ENCODE data around the gene TMEM245. TPM values are rescaled to one million over a fixed set of nuclear protein-coding genes. Genes with fewer than 3 reads are reported as not detected.
"Not testable (repeated sequence)": the region's sequence is repeated elsewhere in the genome, so short reads cannot be mapped to it uniquely, and the experiment has no call there.

The TMEM245 gene
- total and polyA plus RNA-seq, 9 donors, result 28.1 to 102 (median 77.4) TPM

GRCh38 chr9:108973895-108974294, 145.9 kb downstream of the TMEM245 start:
- Histone ChIP-seq H3K36me3 (no peaks in the 10 kb centered on the region), H3K4me3 (no peak overlapping the region), H3K4me1 (ENCODE audit: insufficient read depth) (peaks cover 11% of the 10 kb centered on the region), H3K9me3 (no peaks in the 10 kb centered on the region), H3K27me3 (no peaks in the 10 kb centered on the region), H3K27ac (no peak overlapping the region)
- DNase-seq, result no peak
- WGBS, 3 donors, result 10 to 21% (median 20%) methylated on average over 5 of the region's 5 CpGs
- intact Hi-C loops (cut with DNase I), result no loop called here
- no peak for TF ChIP-seq CTCF (IDR thresholded peaks at IDR 0.05)
- no peak for TF ChIP-seq EP300 (IDR thresholded peaks at IDR 0.05)
- no peak for TF ChIP-seq POLR2A (IDR thresholded peaks at IDR 0.05)

GRCh38 chr9:108972626-108973209, 147.0 kb downstream of the TMEM245 start:
- Histone ChIP-seq H3K9me3 (no peaks in the 10 kb centered on the region), H3K27me3 (no peaks in the 10 kb centered on the region), H3K4me3 (no peak overlapping the region), H3K36me3 (no peaks in the 10 kb centered on the region), H3K27ac (no peak overlapping the region), H3K4me1 (ENCODE audit: insufficient read depth) (peaks cover 11% of the 10 kb centered on the region)
- intact Hi-C loops (cut with DNase I), result no loop called here
- no peak for DNase-seq
- 5 to 12% (median 8%) methylated on average over 2 of the region's 2 CpGs for WGBS, 3 donors
- TF ChIP-seq POLR2A (IDR thresholded peaks at IDR 0.05) (no peak), CTCF (IDR thresholded peaks at IDR 0.05) (no peak), EP300 (IDR thresholded peaks at IDR 0.05) (no peak)

- H3K36me3 ChIP-seq, result no peaks in the 10 kb centered on the region
- intact Hi-C loops (cut with DNase I), result no loop called here
- DNase-seq, result no peak
- H3K4me1 ChIP-seq (ENCODE audit: insufficient read depth), result peaks cover 11% of the 10 kb centered on the region
- no peaks in the 10 kb centered on the region for H3K9me3 ChIP-seq
- H3K4me3 ChIP-seq, result no peak overlapping the region
- no peak for TF ChIP-seq EP300 (IDR thresholded peaks at IDR 0.05)
- TF ChIP-seq POLR2A (IDR thresholded peaks at IDR 0.05), result no peak
- no peak for TF ChIP-seq CTCF (IDR thresholded peaks at IDR 0.05)
- WGBS, 3 donors, result 24 to 40% (median 32%) methylated on average over 3 of the region's 3 CpGs
- H3K27ac ChIP-seq, result no peak overlapping the region
- no peaks in the 10 kb centered on the region for H3K27me3 ChIP-seq
These were observed 147.6 kb downstream of the TMEM245 start for GRCh38 chr9:108972186-108972585.

- H3K4me3 ChIP-seq; intact Hi-C loops (cut with DNase I); H3K36me3 ChIP-seq; H3K27me3 ChIP-seq; DNase-seq; H3K27ac ChIP-seq; H3K9me3 ChIP-seq: not testable (repeated sequence)
- H3K4me1 ChIP-seq (ENCODE audit: insufficient read depth), result peaks cover 11% of the 10 kb centered on the region
- 96 to 100% (median 98%) methylated on average over 2 of the region's 2 CpGs for WGBS, 3 donors
These were observed 148.4 kb downstream of the TMEM245 start for GRCh38 chr9:108971392-108971791.

GRCh38 chr9:108967916-108968315, 151.8 kb downstream of the TMEM245 start:
- no peaks in the 10 kb centered on the region for H3K27me3 ChIP-seq
- H3K36me3 ChIP-seq, result no peaks in the 10 kb centered on the region
- H3K4me3 ChIP-seq, result no peak overlapping the region
- intact Hi-C loops (cut with DNase I), result no loop called here
- no peak for TF ChIP-seq EP300 (IDR thresholded peaks at IDR 0.05)
- TF ChIP-seq CTCF (IDR thresholded peaks at IDR 0.05), result no peak
- no peak for TF ChIP-seq POLR2A (IDR thresholded peaks at IDR 0.05)
- DNase-seq, result no peak
- no peaks in the 10 kb centered on the region for H3K9me3 ChIP-seq
- no peak overlapping the region for H3K27ac ChIP-seq
- peaks cover 4% of the 10 kb centered on the region for H3K4me1 ChIP-seq (ENCODE audit: insufficient read depth)

MicroRNA genes within 50 kb of the gene (microRNA counts, 767-probe panel; counts per million panel counts)
- 530 counts per million, percentile 78 among the panel's probes with 10 or more counts for microRNA hsa-miR-32-5p

Small RNAs within 50 kb of the gene (microRNA-seq; reads per million reads assigned to microRNA genes)
- 82.0 to 131 (median 105) reads per million in 3 donors for gene MIR32

Small RNAs within 50 kb of the gene (small RNA-seq; reads per million reads assigned to genes)
- not detected for gene MIR32
- not detected for gene RF00019

Other genes with a start within 250 kb of the TMEM245 start
- gene ELP1, start 185.8 kb downstream of the TMEM245 start, total RNA-seq, result 10 to 100 TPM; 17.9 to 70.9 (median 36.5) TPM
- gene ELP1, start 185.8 kb downstream of the TMEM245 start, polyA plus RNA-seq, result 10 to 100 TPM; 15.7 to 34.3 TPM
- 10 to 100 TPM in 2 of 7 donors, 1 to 10 TPM in 5; 6.8 to 15.1 (median 8.4) TPM for gene ABITRAM, start 185.5 kb downstream of the TMEM245 start, total RNA-seq
- gene ABITRAM, start 185.5 kb downstream of the TMEM245 start, polyA plus RNA-seq, result 10 to 100 TPM in 1 of 2 donors, 1 to 10 TPM in 1; 7.5 to 14.3 TPM
- gene CTNNAL1, start 106.4 kb downstream of the TMEM245 start, total RNA-seq, result 100 to 1,000 TPM in 6 of 7 donors, 10 to 100 TPM in 1; 82.4 to 238 (median 137) TPM
- 100 to 1,000 TPM; 130 to 138 TPM for gene CTNNAL1, start 106.4 kb downstream of the TMEM245 start, polyA plus RNA-seq
- gene FRRS1L, start 47.3 kb upstream of the TMEM245 start, total RNA-seq, result 10 to 100 TPM in 6 of 7 donors, 1 to 10 TPM in 1; 8.3 to 49.8 (median 31.5) TPM
- gene FRRS1L, start 47.3 kb upstream of the TMEM245 start, polyA plus RNA-seq, result 10 to 100 TPM; 10.2 to 17.5 TPM
- 10 to 100 TPM; 12.5 to 34.3 (median 15.1) TPM for gene EPB41L4B, start 201.1 kb upstream of the TMEM245 start, total RNA-seq
- 10 to 100 TPM in 1 of 2 donors, 1 to 10 TPM in 1; 8.3 to 14.0 TPM for gene EPB41L4B, start 201.1 kb upstream of the TMEM245 start, polyA plus RNA-seq